ENCODE data around the gene UVSSA.
A peak's percentile ranks its signal among the peaks of the same experiment; 100 is the strongest.

The UVSSA gene

GRCh38 chr4:1346781-1347409 lies at the start of gene UVSSA:
Gene UVSSA, plus strand, starts transcription at chr4:1347208. Its CDS starts 884 bp downstream, at chr4:1348092.
- DNase-seq (ENCODE audit: low read depth, low spot score) = peak; percentile 100

- no peak for DNase-seq (ENCODE audit: low read depth, low spot score)
Measured at GRCh38 chr4:1297456-1298325, 49.3 kb upstream of the UVSSA start.

GRCh38 chr4:1298461-1298860 lies 48.5 kb upstream of the UVSSA start:
- no peak for DNase-seq (ENCODE audit: low read depth, low spot score)

GRCh38 chr4:1299301-1299860 lies 47.6 kb upstream of the UVSSA start:
- DNase-seq (ENCODE audit: low read depth, low spot score) = no peak

GRCh38 chr4:1300466-1301455 lies 46.2 kb upstream of the UVSSA start:
- DNase-seq (ENCODE audit: low read depth, low spot score) = no peak

- DNase-seq (ENCODE audit: low read depth, low spot score) = no peak
Measured at GRCh38 chr4:1302159-1302558, 44.8 kb upstream of the UVSSA start.

GRCh38 chr4:1305261-1305711 lies 41.7 kb upstream of the UVSSA start:
- no peak for DNase-seq (ENCODE audit: low read depth, low spot score)

GRCh38 chr4:1305781-1306455 lies 41.1 kb upstream of the UVSSA start:
- no peak for DNase-seq (ENCODE audit: low read depth, low spot score)

- no peak for DNase-seq (ENCODE audit: low read depth, low spot score)
Measured at GRCh38 chr4:1307951-1308735, 38.9 kb upstream of the UVSSA start.

- DNase-seq (ENCODE audit: low read depth, low spot score) = peak; percentile 18
Measured at GRCh38 chr4:1309261-1310010, 37.6 kb upstream of the UVSSA start.

- no peak for DNase-seq (ENCODE audit: low read depth, low spot score)
Measured at GRCh38 chr4:1310031-1310795, 36.8 kb upstream of the UVSSA start.

- no peak for DNase-seq (ENCODE audit: low read depth, low spot score)
Measured at GRCh38 chr4:1310796-1311631, 36.0 kb upstream of the UVSSA start.

- DNase-seq (ENCODE audit: low read depth, low spot score) = no peak
Measured at GRCh38 chr4:1312821-1313640, 34.0 kb upstream of the UVSSA start.

GRCh38 chr4:1315306-1315705 lies 31.7 kb upstream of the UVSSA start:
- no peak for DNase-seq (ENCODE audit: low read depth, low spot score)

- no peak for DNase-seq (ENCODE audit: low read depth, low spot score)
Measured at GRCh38 chr4:1315836-1316536, 31.0 kb upstream of the UVSSA start.

GRCh38 chr4:1316537-1317168 lies 30.4 kb upstream of the UVSSA start:
- DNase-seq (ENCODE audit: low read depth, low spot score) = no peak

Data from activated CD4-positive, CD25-positive, alpha-beta regulatory T cell treated with anti-CD3 and anti-CD28 coated beads, Interleukin-2, amount 50 U/mL, for 16 hours (primary cell).